Measurements from ENCODE around the gene NADK. TPM values are rescaled to one million over a fixed set of nuclear protein-coding genes. Genes with fewer than 3 reads are reported as not detected.

Gene NADK
- total RNA-seq, 1 experiment from 2014 or later = 93.4 TPM

GRCh38 chr1:1758059-1758621 is 20.1 kb downstream of the NADK start:
- intact Hi-C loops (cut with micrococcal nuclease) = no loop called here
- H4K20me1 ChIP-seq (ENCODE audit: insufficient read depth) = no peaks in the 10 kb centered on the region
- peaks cover 7 to 59% of the 10 kb centered on the region in 2 experiments; a peak in 3 of 4 replicates for H3K36me3 ChIP-seq (ENCODE audit: control insufficient read depth in 1 of 2, insufficient read depth in 2 of 2, low read length in 2 of 2)
- H3K4me2 ChIP-seq (ENCODE audit: low read length) = peak overlapping the region; percentile 80
- no peaks in the 10 kb centered on the region for H3K9me3 ChIP-seq (ENCODE audit: control insufficient read depth in 1 of 2, insufficient read depth in 1 of 2, low read depth in 1 of 2, low read length in 2 of 2)
- no peaks in the 10 kb centered on the region for H3K27me3 ChIP-seq (ENCODE audit: insufficient read depth, low read length)
- TF ChIP-seq ZBTB33 (IDR thresholded peaks at IDR 0.05; ENCODE audit: extremely low read depth, insufficient replicate concordance, low read length) = no peak
- no peak for TF ChIP-seq CEBPB (IDR thresholded peaks at IDR 0.05; ENCODE audit: low read depth)
- RAD21 ChIA-PET (ENCODE audit: low non-redundant PET in 1 of 2, low total read pairs in 2 of 2, uncharacterized antibody in 2 of 2, unreplicated experiment in 2 of 2) = no interaction called here
- no peak for ATAC-seq
- no peak overlapping the region for H2AFZ ChIP-seq (ENCODE audit: low read depth, low read length, poor library complexity, severe bottlenecking)
- H3K4me3 ChIP-seq (replicated peaks in 1 of 2; ENCODE audit: low read depth in 1 of 2, low read length in 2 of 2) = peak overlapping the region in 1 of 2 experiments; percentile 43; a peak in 3 of 4 replicates
- no peaks in the 10 kb centered on the region for H3K9me2 ChIP-seq (ENCODE audit: insufficient read depth)
- H3K79me2 ChIP-seq (ENCODE audit: insufficient read depth, low read length) = peaks cover 58% of the 10 kb centered on the region
- H3K9ac ChIP-seq (ENCODE audit: low read length) = peak overlapping the region; percentile 70
- CTCF ChIA-PET = no interaction called here
- peaks cover 18 to 28% of the 10 kb centered on the region in 2 experiments for H3K4me1 ChIP-seq (ENCODE audit: control insufficient read depth in 1 of 2, insufficient read depth in 2 of 2, low read length in 2 of 2)
- peak overlapping the region; percentile 91 for H3K27ac ChIP-seq (ENCODE audit: low read depth, low read length)
- TSS peak; percentile 79 for BruUV-seq (replicated peaks)
- no peak for DNase-seq (ENCODE audit: low read depth, low spot score)
- POLR2A ChIA-PET = no interaction called here

GRCh38 chr1:1757422-1758058 is 20.7 kb downstream of the NADK start:
- no peaks in the 10 kb centered on the region for H3K27me3 ChIP-seq (ENCODE audit: insufficient read depth, low read length)
- ChIA-PET CTCF (no interaction called here), POLR2A (no interaction called here), RAD21 (ENCODE audit: low non-redundant PET in 1 of 2, low total read pairs in 2 of 2, uncharacterized antibody in 2 of 2, unreplicated experiment in 2 of 2) (no interaction called here)
- no peaks in the 10 kb centered on the region for H4K20me1 ChIP-seq (ENCODE audit: insufficient read depth)
- H3K9me2 ChIP-seq (ENCODE audit: insufficient read depth) = no peaks in the 10 kb centered on the region
- TF ChIP-seq EZH2phosphoT487 (IDR thresholded peaks at IDR 0.05; ENCODE audit: borderline replicate concordance) (no peak), ATF3 (IDR thresholded peaks at IDR 0.05) (no peak), REST (IDR thresholded peaks at IDR 0.05; ENCODE audit: low read depth) (no peak), RAD21 (IDR thresholded peaks at IDR 0.05; ENCODE audit: low read depth) (no peak), CEBPB (IDR thresholded peaks at IDR 0.05; ENCODE audit: low read depth) (no peak), EGR1 (IDR thresholded peaks at IDR 0.05; ENCODE audit: low read depth) (no peak), ZFX (IDR thresholded peaks at IDR 0.05) (no peak), YY1 (IDR thresholded peaks at IDR 0.05; ENCODE audit: extremely low read depth, insufficient replicate concordance, low read depth, low read length) (no peak)
- peaks cover 52% of the 10 kb centered on the region for H3K79me2 ChIP-seq (ENCODE audit: insufficient read depth, low read length)
- no peak overlapping the region for H3K9ac ChIP-seq (ENCODE audit: low read length)
- H2AFZ ChIP-seq (ENCODE audit: low read depth, low read length, poor library complexity, severe bottlenecking) = no peak overlapping the region
- no peak overlapping the region for H3K4me2 ChIP-seq (ENCODE audit: low read length)
- H3K27ac ChIP-seq (ENCODE audit: low read depth, low read length) = peak overlapping the region; percentile 91
- BruUV-seq (replicated peaks) = no TSS peak
- intact Hi-C loops (cut with micrococcal nuclease) = no loop called here
- no peak overlapping the region for H3K4me3 ChIP-seq (replicated peaks in 1 of 2; ENCODE audit: low read depth in 1 of 2, low read length in 2 of 2)
- H3K4me1 ChIP-seq (ENCODE audit: control insufficient read depth in 1 of 2, insufficient read depth in 2 of 2, low read length in 2 of 2) = peaks cover 18 to 28% of the 10 kb centered on the region in 2 experiments
- ATAC-seq (no peak), DNase-seq (ENCODE audit: low read depth, low spot score) (no peak)
- no peaks in the 10 kb centered on the region for H3K9me3 ChIP-seq (ENCODE audit: control insufficient read depth in 1 of 2, insufficient read depth in 1 of 2, low read depth in 1 of 2, low read length in 2 of 2)
- H3K36me3 ChIP-seq (ENCODE audit: control insufficient read depth in 1 of 2, insufficient read depth in 2 of 2, low read length in 2 of 2) = peaks cover 7 to 57% of the 10 kb centered on the region in 2 experiments
